Upper lobe of right lung (tissue), 1 donor: Measurements from ENCODE around the gene TAS2R4. TPM values are rescaled to one million over a fixed set of nuclear protein-coding genes. Genes with fewer than 3 reads are reported as not detected.

Experiments
- ATAC-seq: fragments of 200-7000 bp; cut with Tn5 transposase; one replicate; pipeline ENCODE4 v1.9.1; 2020; ENCODE audit warnings: mild to moderate bottlenecking, moderate library complexity
- DNase-seq: peaks from one replicate; pipeline ENCODE4 v3.0.0-alpha.2; 2020
- H3K27ac ChIP-seq: fragments of 200-600 bp; one replicate; pipeline ENCODE4 v1.8.0; 2022
- H3K27me3 ChIP-seq: fragments of 200-600 bp; one replicate; pipeline ENCODE4 v1.8.0; 2022; ENCODE audit warnings: mild to moderate bottlenecking
- H3K36me3 ChIP-seq: fragments of 200-600 bp; one replicate; pipeline ENCODE4 v1.8.0; 2022
- H3K4me1 ChIP-seq: fragments of 200-600 bp; one replicate; pipeline ENCODE4 v1.8.0; 2022
- H3K4me3 ChIP-seq: fragments of 200-600 bp; one replicate; pipeline ENCODE4 v1.8.0; 2022; ENCODE audit warnings: mild to moderate bottlenecking
- H3K9me3 ChIP-seq: fragments of 200-600 bp; one replicate; pipeline ENCODE4 v1.8.0; 2022
- intact Hi-C: fragments of 100-400 bp; cut with DNase I; formaldehyde crosslinking; loops from one replicate; pipeline ENCODE4 v1.11.0; 2022
- long read RNA-seq: library from polyadenylated mRNA; unstranded; transcript quantifications from one replicate; pipeline ENCODE4 v2.0.0, GENCODE V29; 2021
- total RNA-seq: library from RNA; stranded (reverse); fragmentation: NEBNext Ultra II Directional; extraction: Animal tissue kit (Norgen Biotek cat#: 25700); gene quantifications from one replicate; pipeline ENCODE4 v1.2.1, GENCODE V29; 2021
- TF ChIP-seq, protein P1 (sequence below): fragments of 200-600 bp; IDR thresholded peaks from one replicate; pipeline ENCODE4 v1.8.0; 2022; ENCODE audit warnings: antibody characterized with exemption
- donor health status: DM: no; HTN: yes; CAD: no; lungs with severe emphysema.

The TAS2R4 gene, protein sequence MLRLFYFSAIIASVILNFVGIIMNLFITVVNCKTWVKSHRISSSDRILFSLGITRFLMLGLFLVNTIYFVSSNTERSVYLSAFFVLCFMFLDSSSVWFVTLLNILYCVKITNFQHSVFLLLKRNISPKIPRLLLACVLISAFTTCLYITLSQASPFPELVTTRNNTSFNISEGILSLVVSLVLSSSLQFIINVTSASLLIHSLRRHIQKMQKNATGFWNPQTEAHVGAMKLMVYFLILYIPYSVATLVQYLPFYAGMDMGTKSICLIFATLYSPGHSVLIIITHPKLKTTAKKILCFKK
- total RNA-seq, result 2.2 TPM
- long read RNA-seq, result 0 reads

DNA sequence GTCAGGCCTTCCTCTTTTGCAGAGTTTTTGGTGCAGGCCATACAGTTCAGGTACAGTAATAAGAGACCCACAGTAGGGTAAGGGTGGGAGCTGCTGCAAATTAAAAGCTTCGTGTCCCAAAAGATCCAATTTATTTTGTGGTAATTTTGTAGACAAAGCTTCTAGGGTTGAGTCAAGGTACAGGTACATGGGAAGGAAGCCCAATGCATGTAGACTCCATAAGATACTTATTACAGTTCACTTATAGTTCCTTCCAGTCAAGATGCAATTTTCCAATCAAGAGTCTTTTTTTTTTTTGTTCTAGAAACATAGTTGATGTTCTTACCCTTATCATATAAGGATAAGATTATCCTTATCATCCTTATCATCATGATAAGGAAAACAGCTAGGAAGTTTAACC lies at the start of gene TAS2R4:
Gene TAS2R4, plus strand, starts transcription at position 301 of the 400 bp plus-strand sequence. CDS start 1,815 bp downstream, outside the sequence.
- H3K36me3 ChIP-seq, result peaks cover 36% of the 10 kb centered on the region
- H3K27ac ChIP-seq, result no peak within 1 kb of the TSS
- DNase-seq (no peak), ATAC-seq (no peak)
- H3K27me3 ChIP-seq, result no peaks in the 10 kb centered on the region
- TF ChIP-seq, protein P1, sequence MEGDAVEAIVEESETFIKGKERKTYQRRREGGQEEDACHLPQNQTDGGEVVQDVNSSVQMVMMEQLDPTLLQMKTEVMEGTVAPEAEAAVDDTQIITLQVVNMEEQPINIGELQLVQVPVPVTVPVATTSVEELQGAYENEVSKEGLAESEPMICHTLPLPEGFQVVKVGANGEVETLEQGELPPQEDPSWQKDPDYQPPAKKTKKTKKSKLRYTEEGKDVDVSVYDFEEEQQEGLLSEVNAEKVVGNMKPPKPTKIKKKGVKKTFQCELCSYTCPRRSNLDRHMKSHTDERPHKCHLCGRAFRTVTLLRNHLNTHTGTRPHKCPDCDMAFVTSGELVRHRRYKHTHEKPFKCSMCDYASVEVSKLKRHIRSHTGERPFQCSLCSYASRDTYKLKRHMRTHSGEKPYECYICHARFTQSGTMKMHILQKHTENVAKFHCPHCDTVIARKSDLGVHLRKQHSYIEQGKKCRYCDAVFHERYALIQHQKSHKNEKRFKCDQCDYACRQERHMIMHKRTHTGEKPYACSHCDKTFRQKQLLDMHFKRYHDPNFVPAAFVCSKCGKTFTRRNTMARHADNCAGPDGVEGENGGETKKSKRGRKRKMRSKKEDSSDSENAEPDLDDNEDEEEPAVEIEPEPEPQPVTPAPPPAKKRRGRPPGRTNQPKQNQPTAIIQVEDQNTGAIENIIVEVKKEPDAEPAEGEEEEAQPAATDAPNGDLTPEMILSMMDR, result no peak
- intact Hi-C loops, result no loop called here
- H3K4me3 ChIP-seq, result no peak within 1 kb of the TSS
- no peaks in the 10 kb centered on the region for H3K4me1 ChIP-seq
- H3K9me3 ChIP-seq, result no peaks in the 10 kb centered on the region

DNA sequence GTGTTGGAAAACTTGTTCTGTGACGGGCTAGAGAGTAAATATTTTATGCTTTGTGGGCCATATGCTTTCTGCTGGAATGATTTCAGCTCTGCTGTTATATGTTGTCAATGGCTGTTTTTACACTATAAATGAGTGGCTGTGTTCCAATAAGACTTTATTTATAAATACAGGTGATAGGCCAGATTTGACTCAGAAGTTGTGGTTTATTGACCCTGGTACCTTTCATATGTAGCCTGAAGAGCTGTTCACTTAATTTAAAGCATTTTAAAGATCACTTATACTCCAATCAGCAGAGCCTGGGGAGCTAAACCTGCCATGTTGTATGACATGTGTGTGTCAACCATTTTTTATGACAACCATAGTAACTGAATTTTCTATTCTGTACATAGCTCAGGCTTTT lies 47.5 kb upstream of the TAS2R4 start:
- no peaks in the 10 kb centered on the region for H3K9me3 ChIP-seq
- H3K27me3 ChIP-seq, result no peaks in the 10 kb centered on the region
- intact Hi-C loops, result no loop called here
- ATAC-seq (no peak), DNase-seq (no peak)
- TF ChIP-seq, protein P1, result no peak
- H3K4me3 ChIP-seq, result no peak overlapping the region
- H3K36me3 ChIP-seq, result no peaks in the 10 kb centered on the region
- H3K27ac ChIP-seq, result no peak overlapping the region
- no peaks in the 10 kb centered on the region for H3K4me1 ChIP-seq

DNA sequence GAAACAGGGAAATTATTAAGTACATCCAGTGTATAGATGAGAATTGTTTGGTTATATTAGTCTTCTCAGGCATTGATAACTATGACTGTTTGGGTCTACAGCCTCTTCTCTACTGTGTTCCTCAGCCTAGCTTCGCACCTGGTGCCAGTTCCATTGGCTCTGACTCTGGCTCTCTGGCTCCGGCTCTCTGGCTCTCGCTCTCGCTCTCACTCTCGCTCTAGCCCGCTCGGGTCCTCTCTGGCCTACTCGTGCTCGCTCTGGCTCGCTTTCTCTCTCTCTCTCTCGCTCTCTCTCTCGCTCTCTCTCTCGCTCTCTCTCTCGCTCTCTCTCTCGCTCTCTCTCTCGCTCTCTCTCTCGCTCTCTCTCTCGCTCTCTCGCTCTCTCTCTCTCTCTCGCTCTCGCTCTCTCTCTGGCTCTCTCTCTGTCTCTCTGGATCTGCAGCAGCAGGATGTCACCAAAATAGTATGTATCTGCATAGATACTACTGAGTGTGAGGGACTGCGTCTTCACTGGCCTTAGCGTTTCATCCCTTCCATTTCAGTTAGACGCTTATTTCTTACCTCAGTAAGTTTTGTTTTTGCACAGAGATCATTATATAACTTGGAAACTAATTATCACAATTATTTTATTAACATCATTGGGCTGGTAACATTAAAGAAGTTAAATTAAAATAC lies 44.9 kb upstream of the TAS2R4 start:
- H3K27ac ChIP-seq, result no peak overlapping the region
- H3K9me3 ChIP-seq, result no peaks in the 10 kb centered on the region
- no peaks in the 10 kb centered on the region for H3K27me3 ChIP-seq
- ATAC-seq, result no peak
- DNase-seq, result no peak
- H3K36me3 ChIP-seq, result no peaks in the 10 kb centered on the region
- H3K4me1 ChIP-seq, result no peaks in the 10 kb centered on the region
- intact Hi-C loops, result no loop called here
- H3K4me3 ChIP-seq, result no peak overlapping the region
- TF ChIP-seq, protein P1, result no peak

DNA sequence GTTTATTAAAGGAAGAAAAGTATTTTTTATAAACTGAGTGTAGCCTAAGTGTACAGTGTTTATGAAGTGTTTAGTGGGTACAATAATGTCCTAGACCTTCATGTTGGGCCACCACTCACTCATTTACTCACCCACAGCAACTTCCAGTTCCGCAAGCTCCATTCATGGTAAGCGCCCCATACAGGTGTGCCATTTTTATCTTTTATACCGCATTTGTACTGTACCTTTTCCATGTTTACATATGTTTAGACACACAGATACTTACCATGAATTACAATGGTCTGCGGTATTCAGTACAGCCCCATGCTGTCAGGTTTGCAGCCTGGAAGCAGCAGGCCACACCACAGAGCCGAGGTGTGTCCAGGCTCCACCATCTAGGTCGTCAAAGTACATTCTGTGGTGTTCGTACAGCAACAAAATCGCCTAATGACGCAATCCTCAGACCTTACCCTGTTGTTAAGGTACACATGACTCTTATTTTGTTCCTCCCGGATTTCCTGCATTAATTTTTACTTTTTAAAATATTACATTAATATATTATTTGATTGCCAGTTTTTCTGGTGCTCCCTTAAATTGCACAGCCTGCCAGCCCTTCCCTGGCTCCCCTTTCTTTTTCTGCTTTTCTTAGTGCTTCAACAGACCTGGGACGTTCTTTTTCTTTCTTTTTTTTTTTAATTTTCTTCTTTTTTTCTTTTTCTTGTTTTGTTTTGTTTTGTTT lies 39.2 kb upstream of the TAS2R4 start:
- Histone ChIP-seq H3K4me3 (peak overlapping the region; percentile 58), H3K4me1 (peaks cover 20% of the 10 kb centered on the region), H3K27me3 (no peaks in the 10 kb centered on the region), H3K27ac (peak overlapping the region; percentile 90), H3K9me3 (no peaks in the 10 kb centered on the region), H3K36me3 (peaks cover 26% of the 10 kb centered on the region)
- no peak for DNase-seq
- peak; percentile 25 for ATAC-seq
- intact Hi-C loops, result no loop called here
- TF ChIP-seq, protein P1, result no peak

DNA sequence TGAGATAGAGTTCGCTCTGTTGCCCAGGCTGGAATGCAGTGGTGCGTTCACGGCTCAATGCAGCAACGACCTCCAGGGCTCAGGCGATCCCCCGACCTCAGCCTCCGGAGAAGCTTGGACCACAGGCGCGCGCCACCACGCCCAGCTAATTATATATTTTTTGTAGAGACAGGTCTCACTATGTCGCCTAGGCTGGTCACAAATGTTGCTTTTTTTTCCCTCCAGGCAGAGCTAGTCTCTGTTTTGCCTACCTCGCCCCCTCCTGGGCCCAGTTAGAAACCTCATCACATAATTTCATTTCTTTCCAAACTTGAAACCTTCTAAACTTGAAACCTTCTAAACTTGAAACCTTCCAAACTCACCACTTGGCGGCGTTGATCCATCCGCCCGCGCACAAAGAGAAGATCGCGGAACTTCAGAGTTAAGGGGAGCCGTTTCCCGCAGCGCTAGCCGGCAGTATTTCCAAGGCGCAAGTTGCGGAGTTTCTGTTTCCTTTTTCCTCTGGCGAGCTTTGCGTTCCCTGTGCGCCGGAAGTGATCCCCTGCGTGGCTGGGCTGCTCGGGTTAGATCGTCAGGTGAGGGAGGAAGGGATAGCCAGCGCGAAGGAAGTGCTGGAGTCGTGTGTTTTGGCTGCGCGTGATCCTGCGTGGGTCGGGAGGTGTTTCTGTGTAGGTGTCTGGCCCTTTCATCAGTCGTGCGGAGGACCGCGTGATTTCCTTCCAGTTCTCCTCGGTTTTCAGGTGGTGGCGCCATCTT lies 38.5 kb upstream of the TAS2R4 start, which contains the start of gene SSBP1:
Gene SSBP1, plus strand, starts transcription at position 523 of the 756 bp plus-strand sequence. CDS start 809 bp downstream, outside the sequence.
- Histone ChIP-seq H3K4me3 (peak within 1 kb of the TSS; percentile 58), H3K27me3 (no peaks in the 10 kb centered on the region), H3K27ac (peak within 1 kb of the TSS; percentile 90), H3K4me1 (peaks cover 20% of the 10 kb centered on the region), H3K36me3 (peaks cover 34% of the 10 kb centered on the region), H3K9me3 (no peaks in the 10 kb centered on the region)
- TF ChIP-seq, protein P1, result peak; percentile 75
- DNase-seq (peak; percentile 93), ATAC-seq (peak; percentile 97)
- intact Hi-C loops, result no loop called here
